Hematopoietic multipotent progenitor cell treated with erythropoietin and hydrocortisone succinate and interleukin-3 and kit ligand, for 15 days (in vitro differentiated cells): ENCODE results near the gene MYH8.

Experiments used
- DNase-seq: peaks from one replicate; pipeline ENCODE4 v3.0.0-alpha.2; 2015; ENCODE audit warnings: low spot score

The MYH8 gene

GRCh38 chr17:10421900-10422542, at the start of gene MYH8:
Gene MYH8, minus strand, starts transcription at chr17:10421950. Its CDS starts 1,723 bp downstream, at chr17:10420227.
- no peak for DNase-seq

- no peak for DNase-seq
Measured at GRCh38 chr17:10469459-10469858, 47.7 kb upstream of the MYH8 start, which contains the start of gene MYH4. Gene MYH4, minus strand, starts transcription at chr17:10469559. Its CDS starts 2,814 bp downstream, at chr17:10466745.

GRCh38 chr17:10463402-10463801, 41.7 kb upstream of the MYH8 start:
- no peak for DNase-seq

- DNase-seq, result no peak
Measured at GRCh38 chr17:10460062-10460461, 38.3 kb upstream of the MYH8 start.

- no peak for DNase-seq
Measured at GRCh38 chr17:10458701-10459100, 37.0 kb upstream of the MYH8 start.

- DNase-seq, result no peak
Measured at GRCh38 chr17:10457952-10458351, 36.2 kb upstream of the MYH8 start.

GRCh38 chr17:10447026-10447931, 25.5 kb upstream of the MYH8 start:
- no peak for DNase-seq

- no peak for DNase-seq
Measured at GRCh38 chr17:10439816-10440215, 18.1 kb upstream of the MYH8 start.

- DNase-seq, result no peak
Measured at GRCh38 chr17:10435096-10435495, 13.3 kb upstream of the MYH8 start.

- DNase-seq, result no peak
Measured at GRCh38 chr17:10429421-10430045, 7.8 kb upstream of the MYH8 start.

- DNase-seq, result no peak
Measured at GRCh38 chr17:10428781-10429180, 7.0 kb upstream of the MYH8 start.

GRCh38 chr17:10421211-10421610, 539 bp downstream of the MYH8 start:
- DNase-seq, result no peak

- no peak for DNase-seq
Measured at GRCh38 chr17:10420811-10421210, 939 bp downstream of the MYH8 start.

- DNase-seq, result no peak
Measured at GRCh38 chr17:10417431-10417830, 4.3 kb downstream of the MYH8 start.

GRCh38 chr17:10415161-10415560, 6.6 kb downstream of the MYH8 start:
- DNase-seq, result no peak

- no peak for DNase-seq
Measured at GRCh38 chr17:10403589-10403988, 18.2 kb downstream of the MYH8 start.

- DNase-seq, result no peak
Measured at GRCh38 chr17:10398352-10398751, 23.4 kb downstream of the MYH8 start.

GRCh38 chr17:10396524-10397163, 25.1 kb downstream of the MYH8 start:
- DNase-seq, result no peak

- DNase-seq, result no peak
Measured at GRCh38 chr17:10394201-10394887, 27.4 kb downstream of the MYH8 start.

GRCh38 chr17:10392880-10393279, 28.9 kb downstream of the MYH8 start:
- DNase-seq, result no peak

- DNase-seq, result no peak
Measured at GRCh38 chr17:10385871-10386270, 35.9 kb downstream of the MYH8 start.

GRCh38 chr17:10384175-10384574, 37.6 kb downstream of the MYH8 start:
- no peak for DNase-seq
